ENCODE results near the gene TAF11L3. TPM values are rescaled to one million over a fixed set of nuclear protein-coding genes. Genes with fewer than 3 reads are reported as not detected.

Gene TAF11L3
- total RNA-seq, result not detected in 2 replicates

DNA sequence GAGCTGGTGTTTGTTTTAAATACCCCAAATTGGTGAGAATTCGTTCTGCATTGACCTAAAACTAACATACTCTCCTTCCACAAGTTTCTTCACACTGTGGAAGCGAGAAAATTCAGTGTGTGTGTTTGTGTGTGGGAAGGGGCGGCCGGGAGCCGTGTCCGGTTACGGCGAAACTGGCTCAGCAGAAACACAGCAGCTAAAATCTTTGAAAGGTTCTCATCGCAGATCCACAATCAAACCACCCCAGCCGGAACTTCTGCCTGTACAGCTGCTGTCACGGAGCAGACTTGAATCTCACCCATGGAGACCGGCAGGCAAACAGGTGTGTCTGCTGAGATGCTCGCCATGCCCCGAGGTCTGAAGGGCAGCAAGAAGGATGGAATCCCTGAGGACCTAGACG lies at the start of gene TAF11L3:
Gene TAF11L3, plus strand, starts transcription at position 301 of the 400 bp plus-strand sequence.

DNA sequence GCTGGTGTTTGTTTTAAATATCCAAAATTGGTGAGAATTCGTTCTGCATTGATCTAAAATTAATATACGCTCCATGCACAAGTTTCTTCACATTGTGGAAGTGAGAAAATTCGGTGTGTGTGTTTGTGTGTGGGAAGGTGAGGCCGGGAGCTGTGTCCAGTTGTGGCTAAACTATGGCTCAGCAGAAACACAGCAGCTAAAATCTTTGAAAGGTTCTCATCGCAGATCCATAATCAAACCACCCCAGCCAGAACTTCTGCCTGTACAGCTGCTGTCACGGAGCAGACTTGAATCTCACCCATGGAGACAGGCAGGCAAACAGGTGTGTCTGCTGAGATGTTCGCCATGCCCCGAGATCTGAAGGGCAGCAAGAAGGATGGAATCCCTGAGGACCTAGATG lies 20.2 kb upstream of the TAF11L3 start, which contains the start of gene TAF11L2:
Gene TAF11L2, plus strand, starts transcription at position 301 of the 400 bp plus-strand sequence.

DNA sequence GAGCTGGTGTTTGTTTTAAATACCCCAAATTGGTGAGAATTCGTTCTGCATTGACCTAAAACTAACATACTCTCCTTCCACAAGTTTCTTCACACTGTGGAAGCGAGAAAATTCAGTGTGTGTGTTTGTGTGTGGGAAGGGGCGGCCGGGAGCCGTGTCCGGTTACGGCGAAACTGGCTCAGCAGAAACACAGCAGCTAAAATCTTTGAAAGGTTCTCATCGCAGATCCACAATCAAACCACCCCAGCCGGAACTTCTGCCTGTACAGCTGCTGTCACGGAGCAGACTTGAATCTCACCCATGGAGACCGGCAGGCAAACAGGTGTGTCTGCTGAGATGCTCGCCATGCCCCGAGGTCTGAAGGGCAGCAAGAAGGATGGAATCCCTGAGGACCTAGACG lies 3.3 kb downstream of the TAF11L3 start, which contains the start of gene TAF11L4:
Gene TAF11L4, plus strand, starts transcription at position 301 of the 400 bp plus-strand sequence.

DNA sequence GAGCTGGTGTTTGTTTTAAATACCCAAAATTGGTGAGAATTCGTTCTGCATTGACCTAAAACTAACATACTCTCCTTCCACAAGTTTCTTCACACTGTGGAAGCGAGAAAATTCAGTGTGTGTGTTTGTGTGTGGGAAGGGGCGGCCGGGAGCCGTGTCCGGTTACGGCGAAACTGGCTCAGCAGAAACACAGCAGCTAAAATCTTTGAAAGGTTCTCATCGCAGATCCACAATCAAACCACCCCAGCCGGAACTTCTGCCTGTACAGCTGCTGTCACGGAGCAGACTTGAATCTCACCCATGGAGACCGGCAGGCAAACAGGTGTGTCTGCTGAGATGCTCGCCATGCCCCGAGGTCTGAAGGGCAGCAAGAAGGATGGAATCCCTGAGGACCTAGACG lies 6.8 kb downstream of the TAF11L3 start, which contains the start of gene TAF11L5:
Gene TAF11L5, plus strand, starts transcription at position 301 of the 400 bp plus-strand sequence.

DNA sequence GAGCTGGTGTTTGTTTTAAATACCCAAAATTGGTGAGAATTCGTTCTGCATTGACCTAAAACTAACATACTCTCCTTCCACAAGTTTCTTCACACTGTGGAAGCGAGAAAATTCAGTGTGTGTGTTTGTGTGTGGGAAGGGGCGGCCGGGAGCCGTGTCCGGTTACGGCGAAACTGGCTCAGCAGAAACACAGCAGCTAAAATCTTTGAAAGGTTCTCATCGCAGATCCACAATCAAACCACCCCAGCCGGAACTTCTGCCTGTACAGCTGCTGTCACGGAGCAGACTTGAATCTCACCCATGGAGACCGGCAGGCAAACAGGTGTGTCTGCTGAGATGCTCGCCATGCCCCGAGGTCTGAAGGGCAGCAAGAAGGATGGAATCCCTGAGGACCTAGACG lies 10.2 kb downstream of the TAF11L3 start, which contains the start of gene TAF11L6:
Gene TAF11L6, plus strand, starts transcription at position 301 of the 400 bp plus-strand sequence.

Other genes starting within 250 kb of the TAF11L3 start
- gene TAF11L2, start 20.1 kb upstream of the TAF11L3 start, total RNA-seq, result not detected in 2 replicates
- not detected in 2 replicates for gene TAF11L4, start 3.4 kb downstream of the TAF11L3 start, total RNA-seq
- gene TAF11L5, start 6.9 kb downstream of the TAF11L3 start, total RNA-seq, result not detected in 2 replicates
- not detected in 2 replicates for gene TAF11L6, start 10.3 kb downstream of the TAF11L3 start, total RNA-seq
- gene TAF11L7, start 67.4 kb downstream of the TAF11L3 start, total RNA-seq, result not detected in 2 replicates
- gene TAF11L8, start 72.6 kb downstream of the TAF11L3 start, total RNA-seq, result not detected in 2 replicates
- not detected in 2 replicates for gene TAF11L9, start 76.0 kb downstream of the TAF11L3 start, total RNA-seq
- gene TAF11L10, start 79.5 kb downstream of the TAF11L3 start, total RNA-seq, result not detected in 2 replicates
- not detected in 2 replicates for gene TAF11L11, start 85.8 kb downstream of the TAF11L3 start, total RNA-seq
- gene TAF11L12, start 92.0 kb downstream of the TAF11L3 start, total RNA-seq, result not detected in 2 replicates
- not detected in 2 replicates for gene TAF11L13, start 113.7 kb downstream of the TAF11L3 start, total RNA-seq
- gene TAF11L14, start 116.1 kb downstream of the TAF11L3 start, total RNA-seq, result not detected in 2 replicates

Data from dermis lymphatic vessel endothelial cell (primary cell).